GM12873 (cell line): ENCODE data around the gene IGSF10.

ENCODE experiments used
- CTCF ChIP-seq: IDR thresholded peaks from 2 replicates; pipeline ENCODE4 v1.5.1; 2012; ENCODE audit warnings: low read depth, mild to moderate bottlenecking, moderate library complexity, low read length, control low read depth; ENCODE audit not compliant: insufficient read depth; ENCODE audit errors: missing control alignments

Gene IGSF10

GRCh38 chr3:151412989-151413388, 47.9 kb downstream of the IGSF10 start:
- TF ChIP-seq CTCF, result peak; percentile 31
